ENCODE measurements around the gene STAC3.

GRCh38 chr12:57273516-57273915 lies 22.5 kb upstream of the STAC3 start:
- TF ChIP-seq CTCF (IDR thresholded peaks at IDR 0.05; ENCODE audit: low read depth, low read length, missing input control): no peak
- TF ChIP-seq RAD21 (IDR thresholded peaks at IDR 0.05): no peak
- no peak for TF ChIP-seq MAX (IDR thresholded peaks at IDR 0.05)
- no peak for TF ChIP-seq NR2F2 (IDR thresholded peaks at IDR 0.05)
- TF ChIP-seq RXRA (IDR thresholded peaks at IDR 0.05): no peak
- no peak for TF ChIP-seq FOXA1 (IDR thresholded peaks at IDR 0.05)
